HTERT RPE-1 (cell line): ENCODE results near the gene MMRN2.
"Not testable (repeated sequence)": the region's sequence is repeated elsewhere in the genome, so short reads cannot be mapped to it uniquely, and the experiment has no call there.

Source experiments
- in situ Hi-C: fragments of 300-500 bp; cut with MboI; formaldehyde crosslinking; loops from 4 replicates; pipeline ENCODE4 v1.14.3; 2020; ENCODE audit warnings: low sequenced_read_pairs

Gene MMRN2

DNA sequence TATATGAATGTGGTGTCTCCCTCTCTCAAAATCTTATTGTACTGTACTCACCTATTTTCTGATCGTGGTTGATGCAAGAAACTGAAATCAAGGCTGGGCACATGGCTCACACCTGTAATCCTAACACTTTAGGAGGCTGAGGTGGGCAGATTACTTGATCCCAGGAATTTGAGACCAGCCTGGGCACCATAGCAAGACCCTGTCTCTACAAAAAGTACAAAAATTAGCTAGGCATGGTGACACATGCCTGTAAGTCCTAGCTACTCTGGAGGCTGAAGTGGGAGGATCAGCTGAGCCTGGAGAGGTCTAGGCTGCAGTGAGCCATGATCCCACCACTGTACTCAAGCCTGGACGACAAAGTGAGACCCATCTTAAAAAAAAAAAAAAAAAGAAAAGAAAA lies 16.0 kb downstream of the MMRN2 start:
- in situ Hi-C loops = no loop called here

DNA sequence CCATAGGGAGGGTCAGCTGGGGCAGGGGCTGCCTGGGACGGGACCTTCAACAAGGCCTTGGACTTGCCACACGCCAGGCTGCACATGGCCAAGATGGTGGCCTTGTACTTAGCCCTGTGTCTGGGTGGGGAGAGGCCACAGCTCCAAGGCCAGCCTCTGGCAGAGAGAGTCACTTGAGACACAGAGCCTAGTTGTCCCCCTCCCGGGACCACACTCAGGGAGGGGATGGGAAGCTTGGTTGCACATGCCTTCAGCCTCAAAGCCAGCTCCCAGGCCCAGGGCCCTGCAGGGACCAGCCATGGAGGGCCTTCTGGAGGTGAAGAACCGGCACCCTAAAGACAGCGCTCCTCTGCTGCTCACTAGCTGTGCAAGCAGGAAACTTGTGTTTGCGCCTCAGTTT lies 16.7 kb downstream of the MMRN2 start:
- in situ Hi-C loops = no loop called here

DNA sequence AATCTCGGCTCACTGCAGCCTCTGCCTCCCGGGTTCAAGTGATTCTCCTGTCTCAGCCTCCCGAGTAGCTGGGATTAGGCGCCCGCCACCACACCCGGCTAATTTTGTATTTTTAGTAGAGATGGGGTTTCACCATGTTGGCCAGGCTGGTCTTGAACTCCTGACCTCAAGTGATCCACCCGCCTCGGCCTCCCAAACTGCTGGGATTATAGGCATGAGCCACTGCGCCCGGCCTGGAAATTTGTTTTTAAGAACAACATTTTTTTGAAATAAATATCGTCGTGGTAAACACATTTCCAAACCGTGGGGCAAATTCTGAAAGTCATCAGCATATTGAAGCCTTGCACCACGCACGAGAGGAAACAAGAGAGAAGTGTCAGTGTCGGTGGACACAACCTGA lies 17.3 kb downstream of the MMRN2 start:
- in situ Hi-C loops = not testable (repeated sequence)

DNA sequence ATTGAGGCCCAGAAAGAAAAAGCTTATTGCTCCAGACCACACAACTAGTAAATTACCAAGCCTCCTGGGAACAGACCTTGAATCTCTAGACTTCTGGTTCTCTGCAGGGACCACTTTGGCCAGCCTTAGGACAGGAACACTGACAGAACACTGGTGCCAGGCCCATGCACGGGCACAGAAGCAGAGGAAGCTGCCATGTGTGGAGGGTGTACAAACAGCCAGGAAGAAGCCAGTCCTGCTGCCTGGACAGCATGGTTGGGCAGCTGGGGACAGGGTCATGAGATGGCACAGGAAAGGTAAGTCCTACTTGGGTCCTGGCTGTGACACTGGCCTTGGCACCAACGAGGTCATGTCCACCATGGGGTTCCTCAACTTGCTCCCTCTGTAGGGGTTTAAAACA lies 19.2 kb downstream of the MMRN2 start:
- in situ Hi-C loops = no loop called here

DNA sequence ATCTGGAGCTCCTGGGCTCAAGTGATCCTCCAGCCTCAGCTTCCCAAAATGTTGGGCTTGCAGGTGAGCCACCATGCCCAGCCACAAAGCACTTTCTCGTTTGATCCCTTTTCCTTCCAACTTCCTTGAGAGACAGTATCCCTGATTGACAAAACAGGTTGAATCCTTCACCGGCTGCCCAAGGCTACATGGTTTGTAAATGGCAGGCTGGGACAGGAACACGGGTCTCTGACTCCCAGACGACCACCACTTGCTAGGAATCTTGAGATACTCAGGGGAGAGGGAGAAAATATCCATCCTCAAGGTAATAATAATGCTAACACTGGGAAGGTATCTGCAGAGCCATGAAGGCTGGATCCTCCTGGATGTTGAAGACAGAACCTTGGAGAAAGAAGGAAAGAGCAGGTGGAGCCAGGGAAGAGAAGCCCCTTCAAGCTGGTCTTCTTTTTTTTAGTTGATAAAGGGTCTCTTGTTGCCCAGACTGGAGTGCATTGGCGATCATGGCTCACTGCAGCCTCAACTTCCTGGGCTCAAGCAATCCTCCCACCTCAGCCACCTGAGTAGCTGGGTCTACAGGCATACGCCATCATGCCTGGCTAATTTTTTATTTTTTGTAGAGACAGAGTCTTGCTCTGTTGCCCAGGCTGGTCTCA lies 19.8 kb downstream of the MMRN2 start:
- in situ Hi-C loops = no loop called here

DNA sequence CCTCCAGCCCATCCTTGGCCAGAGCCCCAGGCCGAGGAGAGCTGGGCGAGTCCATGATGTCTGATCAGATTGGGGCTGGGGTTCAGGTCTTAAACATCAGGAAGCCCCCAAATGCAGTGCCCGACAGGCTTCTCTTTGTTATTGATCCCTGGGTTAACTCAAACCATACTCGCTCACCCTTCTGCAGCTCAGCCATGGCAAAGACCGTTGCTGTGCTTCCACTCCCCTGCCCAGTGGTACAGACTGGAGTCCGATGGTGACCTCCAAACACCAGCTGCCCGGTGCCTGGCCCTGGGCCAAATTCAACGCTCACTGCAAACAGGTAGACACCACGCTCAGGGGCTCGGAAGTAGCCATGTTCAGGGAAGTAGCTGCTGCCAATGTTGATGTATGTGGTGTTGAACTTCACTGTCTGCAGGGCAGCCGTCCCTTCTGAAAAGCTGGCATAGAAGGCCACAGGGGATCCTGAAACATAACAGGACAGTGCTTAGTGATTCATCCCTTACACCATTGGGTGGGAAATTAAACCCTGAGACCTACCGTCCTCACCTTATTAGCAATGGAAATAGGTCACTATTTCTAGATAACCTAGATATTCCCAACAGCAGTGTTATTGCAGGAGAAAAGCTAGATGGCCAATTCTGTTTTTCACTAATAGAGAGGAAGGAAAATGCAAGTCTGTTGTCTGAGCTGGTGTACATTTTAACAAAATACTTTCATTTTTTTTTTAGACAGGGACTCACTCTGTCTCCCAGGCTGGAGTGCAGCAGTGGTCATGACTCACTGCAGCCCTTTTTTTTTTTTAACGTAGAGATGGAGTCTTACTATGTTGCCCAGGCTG lies 20.5 kb downstream of the MMRN2 start:
- in situ Hi-C loops = no loop called here

DNA sequence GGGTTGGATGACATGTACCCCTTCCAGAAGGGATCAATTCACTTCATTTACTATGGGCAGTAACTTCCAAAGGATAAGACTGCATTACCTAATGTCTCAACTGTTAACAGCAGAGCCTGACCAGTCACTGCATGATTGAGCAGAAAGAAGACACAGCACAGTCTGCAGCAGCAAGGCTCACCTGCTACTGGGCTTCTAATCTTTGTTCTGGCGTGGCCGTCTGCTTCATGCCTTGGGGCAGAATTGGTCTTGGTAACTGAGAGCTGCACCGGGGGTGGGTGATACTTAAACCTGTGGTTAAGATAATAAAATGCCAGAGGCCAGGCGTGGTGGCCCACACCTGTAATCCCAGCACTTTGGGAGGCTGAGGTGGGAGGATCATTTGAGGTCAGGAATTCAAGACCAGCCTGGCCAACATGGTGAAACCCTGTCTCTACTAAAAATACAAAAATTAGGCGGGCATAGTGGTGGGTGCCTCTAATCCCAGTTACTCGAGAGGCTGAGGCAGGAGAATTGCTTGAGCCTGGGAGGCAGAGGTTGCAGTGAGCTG lies 23.2 kb downstream of the MMRN2 start:
- in situ Hi-C loops = not testable (repeated sequence)

DNA sequence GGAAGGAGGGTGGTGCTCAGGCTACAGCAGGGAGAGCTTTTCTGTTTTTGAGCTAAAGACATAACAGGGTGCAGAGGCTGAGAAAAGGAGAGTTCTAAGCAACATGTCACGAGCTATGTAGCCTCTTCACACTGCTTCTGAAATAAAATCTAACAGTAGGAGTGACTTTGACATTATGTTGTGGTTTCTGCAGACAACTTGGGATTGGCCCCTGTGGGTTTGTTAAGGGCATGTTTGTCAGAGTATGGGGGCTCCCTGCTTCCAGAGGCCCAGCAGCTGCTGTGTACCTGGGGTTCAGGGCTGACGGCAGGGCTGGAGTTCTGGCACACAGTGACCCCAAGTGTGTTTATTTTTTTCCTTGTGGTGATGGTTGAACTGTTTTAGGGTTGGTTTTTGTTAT lies 24.7 kb downstream of the MMRN2 start:
- in situ Hi-C loops = no loop called here

DNA sequence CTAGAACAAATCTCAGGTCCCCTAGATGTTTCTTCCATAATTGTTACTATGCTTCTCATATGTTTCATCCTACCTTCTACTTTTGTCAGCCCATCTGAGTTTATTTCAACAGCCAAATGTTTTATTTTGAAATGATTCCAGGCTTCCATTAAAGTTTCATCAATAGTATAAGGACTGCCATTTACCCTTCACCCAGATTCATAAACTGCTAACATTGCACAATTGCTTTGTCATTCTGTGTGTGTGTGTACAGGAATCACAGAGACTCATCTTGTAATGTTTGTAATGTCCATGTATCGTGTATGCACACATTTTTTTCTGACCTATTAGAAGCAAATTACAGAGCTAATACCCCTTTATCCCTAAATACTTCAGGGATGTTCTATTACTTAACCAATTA lies 25.5 kb downstream of the MMRN2 start:
- in situ Hi-C loops = no loop called here

DNA sequence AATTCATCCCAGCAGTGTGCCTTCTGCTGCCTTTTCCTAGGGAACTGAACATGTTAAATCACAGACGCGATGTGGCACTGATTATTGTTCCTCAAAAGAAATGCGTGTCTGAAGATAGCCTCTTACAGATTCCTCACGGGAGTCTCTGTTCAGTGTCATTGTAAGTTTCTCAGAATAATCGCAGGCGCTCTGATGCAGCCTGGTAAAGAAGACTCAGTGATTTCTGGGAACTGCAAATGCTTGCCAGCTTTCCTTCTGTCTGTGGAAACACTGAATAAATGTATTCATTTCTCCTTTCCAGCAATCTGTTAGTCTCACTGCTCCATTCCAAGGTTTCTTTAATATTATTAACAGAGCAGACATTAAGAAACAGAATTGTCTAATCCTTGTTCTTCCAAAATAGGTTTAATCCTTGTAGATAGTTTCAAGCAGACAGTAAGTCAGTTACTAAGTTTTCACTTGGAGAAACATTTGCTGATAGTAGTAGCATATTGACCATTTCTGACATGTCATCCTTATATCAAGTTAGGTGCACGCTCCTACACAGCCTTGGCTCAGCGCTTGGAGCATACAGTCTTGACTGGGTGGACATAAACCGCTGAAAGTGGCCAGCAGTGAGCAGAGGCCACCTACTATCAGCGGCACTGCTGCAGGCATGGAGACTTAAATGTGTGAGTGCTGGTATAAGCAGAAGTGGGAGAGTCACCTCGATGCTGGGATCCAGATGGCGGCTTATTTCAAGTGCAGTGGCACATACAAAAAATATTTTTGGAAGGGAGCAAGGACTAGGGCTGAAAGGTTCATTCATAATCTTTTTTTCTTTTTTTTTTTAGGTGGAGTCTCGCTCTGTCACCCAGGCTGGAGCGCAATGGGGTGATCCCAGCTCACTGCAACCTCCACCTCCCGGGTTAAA lies 27.7 kb downstream of the MMRN2 start:
- in situ Hi-C loops = no loop called here

DNA sequence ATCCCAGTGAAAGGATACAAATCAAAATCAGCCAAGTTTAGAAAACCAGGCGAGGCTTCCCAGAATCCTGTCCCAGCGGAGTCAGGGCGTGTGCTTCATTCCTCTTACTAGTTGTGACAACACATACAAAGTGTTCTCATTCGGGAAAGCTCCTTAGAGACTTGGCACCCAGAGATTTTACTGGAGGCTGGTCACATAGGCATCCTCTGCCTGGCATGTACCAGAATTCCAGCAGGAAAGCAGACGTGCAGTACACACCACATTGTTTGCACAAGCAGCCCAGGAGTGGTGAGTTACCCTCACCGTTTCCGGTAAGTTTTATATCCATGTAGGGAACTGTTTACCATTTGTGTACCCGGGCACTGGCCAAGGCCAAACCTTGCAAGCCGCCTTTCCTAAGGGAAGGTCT lies 34.9 kb downstream of the MMRN2 start:
- in situ Hi-C loops = no loop called here

DNA sequence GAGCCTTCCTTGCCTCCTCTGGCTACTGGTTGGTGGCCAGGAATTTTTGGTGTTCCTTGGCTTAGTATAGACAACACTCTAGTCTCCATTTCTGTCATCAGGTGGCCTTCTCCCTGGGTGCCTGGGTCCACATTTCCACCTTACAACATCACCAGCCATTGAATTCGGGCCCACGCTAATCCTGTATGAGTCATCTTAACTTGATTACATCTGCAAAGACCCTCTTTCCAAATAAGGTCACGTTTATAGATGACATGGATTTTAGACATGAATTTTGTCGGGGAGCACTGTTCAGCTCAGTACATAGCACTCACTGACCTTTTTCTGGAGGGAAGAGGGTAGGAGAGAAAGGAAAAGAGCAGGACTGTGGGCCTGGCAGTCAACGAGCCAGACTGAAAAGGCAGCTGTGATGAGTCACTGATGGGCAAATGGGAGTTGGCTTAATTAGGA lies 39.4 kb downstream of the MMRN2 start:
- in situ Hi-C loops = no loop called here

DNA sequence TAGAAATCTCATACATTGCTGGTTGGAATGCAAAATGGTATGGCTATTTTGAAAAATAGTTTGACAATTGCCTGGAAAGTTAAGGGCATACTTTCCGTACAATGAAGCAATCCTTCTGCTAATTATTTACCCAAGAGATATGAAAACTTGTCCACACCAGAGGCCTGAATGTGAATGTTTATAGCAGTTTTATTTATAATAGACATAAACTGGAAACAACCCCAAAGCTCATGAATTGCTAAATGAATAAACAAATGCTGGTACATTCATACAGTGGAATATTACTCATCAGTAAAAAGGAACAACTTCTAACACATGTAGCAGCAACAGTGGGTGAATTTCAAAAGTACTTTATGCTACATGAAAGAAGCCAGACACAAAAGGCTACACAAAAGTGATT lies 42.7 kb downstream of the MMRN2 start:
- in situ Hi-C loops = no loop called here

DNA sequence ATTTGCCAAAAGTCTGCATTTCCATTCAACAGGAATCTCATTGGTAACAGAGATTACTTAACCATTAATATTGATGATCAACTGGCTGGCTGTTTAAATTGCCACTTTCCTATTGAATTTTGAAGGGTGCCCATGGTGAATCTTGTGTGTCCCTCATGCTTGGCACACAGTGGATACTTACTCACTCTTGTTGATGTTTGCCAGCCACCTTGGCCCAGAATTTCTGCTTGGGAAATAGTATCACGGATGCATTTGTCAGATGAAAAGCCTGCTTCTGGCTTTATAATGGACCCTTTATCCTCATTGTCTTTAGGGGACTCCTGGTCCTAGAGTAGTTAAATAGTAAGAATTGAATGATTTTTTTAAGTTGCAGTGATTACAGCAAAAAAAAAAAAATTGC lies 52.0 kb downstream of the MMRN2 start:
- in situ Hi-C loops = no loop called here

DNA sequence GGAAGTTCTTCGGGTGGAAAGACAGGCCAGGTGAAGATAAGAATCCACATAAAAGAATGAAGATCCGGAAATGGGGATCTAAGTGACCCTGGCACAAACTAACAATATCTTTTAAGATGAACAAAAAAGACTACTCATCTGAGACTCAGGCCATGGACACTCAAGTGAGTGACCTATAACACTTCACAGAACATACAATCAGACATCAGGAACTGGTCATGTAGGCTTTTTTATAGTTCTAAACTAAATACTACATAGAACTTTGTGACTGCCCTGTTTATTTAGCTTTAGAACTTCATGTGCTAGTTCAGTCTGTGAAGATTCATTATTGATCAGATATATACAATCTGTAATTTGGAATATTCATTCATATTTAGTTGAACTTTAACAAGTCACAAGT lies 52.8 kb downstream of the MMRN2 start:
- in situ Hi-C loops = no loop called here

DNA sequence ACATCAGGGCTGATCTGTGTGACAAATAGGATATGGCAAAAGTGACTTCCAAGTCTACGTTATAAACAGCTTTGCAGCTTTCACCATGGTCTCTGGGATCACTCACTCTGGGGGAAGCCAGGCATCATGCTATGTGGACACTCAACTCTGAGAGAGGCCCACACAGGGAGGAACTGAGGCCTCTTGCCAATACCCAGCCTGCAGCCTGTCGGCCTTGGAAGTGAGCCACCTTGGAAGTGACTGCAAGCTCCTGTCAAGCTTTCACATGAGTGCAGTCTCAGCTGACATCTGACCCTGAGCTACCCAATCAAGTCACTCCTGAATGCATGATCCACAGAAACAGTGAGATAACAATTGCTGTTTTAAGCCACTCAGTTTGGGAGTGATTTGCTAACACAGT lies 56.5 kb downstream of the MMRN2 start:
- in situ Hi-C loops = no loop called here

DNA sequence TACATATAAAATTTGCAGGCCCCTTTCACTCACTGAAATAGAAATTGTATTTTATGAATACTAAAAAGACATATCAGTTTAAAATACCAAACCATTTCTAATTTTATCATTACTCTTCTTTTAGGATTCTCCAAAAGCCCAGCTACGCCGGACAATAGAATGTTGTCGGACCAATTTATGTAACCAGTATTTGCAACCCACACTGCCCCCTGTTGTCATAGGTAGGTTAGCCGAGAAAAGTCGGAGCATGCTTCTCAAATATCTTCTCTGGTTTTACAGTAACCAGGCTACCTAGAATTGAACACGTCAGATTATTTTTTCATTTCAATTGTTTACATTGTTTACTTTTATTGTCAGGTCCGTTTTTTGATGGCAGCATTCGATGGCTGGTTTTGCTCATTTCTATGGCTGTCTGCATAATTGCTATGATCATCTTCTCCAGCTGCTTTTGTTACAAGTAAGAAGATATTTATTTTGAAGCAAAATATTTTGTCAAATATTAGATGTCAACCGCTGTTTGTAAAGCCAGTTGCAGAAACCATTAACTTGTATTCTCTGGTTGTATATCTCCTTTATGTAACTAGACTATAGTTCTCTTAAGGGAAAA lies 57.6 kb downstream of the MMRN2 start:
- in situ Hi-C loops = no loop called here

DNA sequence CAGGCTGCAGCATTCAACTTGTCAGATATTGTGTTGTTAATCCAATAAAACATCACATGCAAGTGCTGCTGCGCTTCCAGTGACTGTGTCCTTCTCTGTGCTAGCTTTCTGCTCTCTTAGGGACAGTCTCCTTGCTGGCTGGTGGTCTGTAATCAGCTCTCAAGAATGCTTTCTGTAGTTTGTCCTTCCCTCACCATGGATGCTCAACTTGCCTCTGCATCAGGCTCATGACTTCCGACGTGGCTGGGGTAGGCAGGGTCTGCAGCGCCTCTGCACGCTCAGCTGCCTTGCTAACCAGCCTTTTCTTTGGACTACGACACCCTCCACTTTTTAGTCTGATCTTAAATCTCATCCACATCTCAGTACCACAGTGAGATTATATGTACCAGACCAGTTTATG lies 58.3 kb downstream of the MMRN2 start:
- in situ Hi-C loops = no loop called here

DNA sequence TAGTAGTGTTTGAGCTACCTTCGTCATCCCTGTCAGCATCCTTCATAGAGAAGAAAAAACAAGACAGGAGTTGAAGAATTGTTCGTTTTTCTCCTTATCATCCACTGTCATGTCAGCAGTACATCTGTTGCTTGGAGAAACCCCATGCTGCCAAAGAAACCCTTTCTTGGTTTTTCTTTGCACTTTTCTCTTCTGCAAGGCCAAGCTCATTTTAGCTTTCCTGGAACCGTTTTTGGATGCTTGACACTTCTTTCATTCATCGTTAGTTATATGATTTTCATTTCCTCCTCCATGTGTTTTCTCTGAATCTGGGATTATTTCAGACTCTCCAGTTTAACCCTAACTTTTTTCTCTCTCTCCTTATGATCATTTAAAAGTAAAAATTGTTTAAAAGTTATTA lies 58.9 kb downstream of the MMRN2 start:
- in situ Hi-C loops = no loop called here

DNA sequence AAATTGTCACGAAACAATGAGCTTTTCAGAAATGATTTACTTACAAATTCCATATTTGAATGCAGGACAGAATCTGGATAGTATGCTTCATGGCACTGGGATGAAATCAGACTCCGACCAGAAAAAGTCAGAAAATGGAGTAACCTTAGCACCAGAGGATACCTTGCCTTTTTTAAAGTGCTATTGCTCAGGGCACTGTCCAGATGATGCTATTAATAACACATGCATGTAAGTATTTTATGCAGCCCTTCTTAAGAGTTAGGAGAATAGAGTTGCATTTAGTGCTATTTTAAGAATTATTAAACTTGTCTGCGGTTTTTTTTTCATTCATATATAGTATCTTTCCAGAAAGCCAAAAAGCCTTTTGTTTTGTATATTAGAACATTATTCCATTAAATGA lies 67.4 kb downstream of the MMRN2 start:
- in situ Hi-C loops = no loop called here
